ENCODE results near the gene WSB1.
"Not testable (repeated sequence)": the region's sequence is repeated elsewhere in the genome, so short reads cannot be mapped to it uniquely, and the experiment has no call there.

The WSB1 gene

GRCh38 chr17:27247958-27248342 lies 46.0 kb upstream of the WSB1 start:
- no peak for TF ChIP-seq CTCF (IDR thresholded peaks at IDR 0.05; ENCODE audit: insufficient read depth, low read depth, low read length, missing control alignments)
- DNase-seq (ENCODE audit: low read depth), result no peak
- no peak overlapping the region for H3K4me3 ChIP-seq (ENCODE audit: low read length)

GRCh38 chr17:27250791-27251190 lies 43.1 kb upstream of the WSB1 start:
- DNase-seq (ENCODE audit: low read depth); H3K4me3 ChIP-seq (ENCODE audit: low read length): not testable (repeated sequence)

GRCh38 chr17:27254802-27255201 lies 39.1 kb upstream of the WSB1 start:
- H3K4me3 ChIP-seq (ENCODE audit: low read length); DNase-seq (ENCODE audit: low read depth): not testable (repeated sequence)

GRCh38 chr17:27256225-27257030 lies 37.5 kb upstream of the WSB1 start:
- TF ChIP-seq CTCF (IDR thresholded peaks at IDR 0.05; ENCODE audit: insufficient read depth, low read depth, low read length, missing control alignments), result no peak
- DNase-seq (ENCODE audit: low read depth), result no peak
- no peak overlapping the region for H3K4me3 ChIP-seq (ENCODE audit: low read length)

GRCh38 chr17:27257031-27257357 lies 36.9 kb upstream of the WSB1 start:
- peak; percentile 50 for DNase-seq (ENCODE audit: low read depth)
- no peak for TF ChIP-seq CTCF (IDR thresholded peaks at IDR 0.05; ENCODE audit: insufficient read depth, low read depth, low read length, missing control alignments)
- H3K4me3 ChIP-seq (ENCODE audit: low read length), result no peak overlapping the region

GRCh38 chr17:27259356-27259755 lies 34.6 kb upstream of the WSB1 start:
- no peak for TF ChIP-seq CTCF (IDR thresholded peaks at IDR 0.05; ENCODE audit: insufficient read depth, low read depth, low read length, missing control alignments)
- no peak for DNase-seq (ENCODE audit: low read depth)
- H3K4me3 ChIP-seq (ENCODE audit: low read length), result no peak overlapping the region

- no peak for TF ChIP-seq CTCF (IDR thresholded peaks at IDR 0.05; ENCODE audit: insufficient read depth, low read depth, low read length, missing control alignments)
- no peak overlapping the region for H3K4me3 ChIP-seq (ENCODE audit: low read length)
- no peak for DNase-seq (ENCODE audit: low read depth)
Measured at GRCh38 chr17:27263386-27263785, 30.5 kb upstream of the WSB1 start.

- TF ChIP-seq CTCF (IDR thresholded peaks at IDR 0.05; ENCODE audit: insufficient read depth, low read depth, low read length, missing control alignments), result no peak
- no peak for DNase-seq (ENCODE audit: low read depth)
- no peak overlapping the region for H3K4me3 ChIP-seq (ENCODE audit: low read length)
Measured at GRCh38 chr17:27264068-27264812, 29.7 kb upstream of the WSB1 start.

All from epithelial cell of esophagus (primary cell).